ENCODE data around the gene SMPD3.

Gene SMPD3

DNA sequence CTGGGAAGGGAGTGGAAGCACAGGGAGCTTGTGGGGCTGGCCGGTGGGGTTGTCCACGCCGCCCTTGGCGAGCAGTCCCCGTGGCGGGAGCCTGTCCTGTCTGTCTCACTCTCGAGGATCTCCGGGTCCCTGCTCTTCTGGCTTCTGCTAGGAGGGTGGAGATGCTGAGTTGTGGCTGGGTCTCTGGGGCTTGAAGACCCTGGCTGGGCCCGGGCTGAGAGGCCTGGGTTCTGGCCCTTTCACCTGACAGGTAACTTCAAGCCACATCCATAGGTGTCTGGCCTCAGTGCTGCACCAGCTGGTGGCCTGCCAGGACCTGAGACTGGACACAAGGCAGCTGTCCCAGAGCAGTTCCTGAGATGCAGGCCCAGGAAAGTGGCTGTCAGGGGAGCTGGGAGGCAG is 90.8 kb downstream of the SMPD3 start:
- Histone ChIP-seq H3K27ac (replicated peaks) (no peak overlapping the region), H3K4me3 (replicated peaks; ENCODE audit: insufficient read depth, low read length) (no peak overlapping the region), H3K27me3 (ENCODE audit: insufficient read depth, poor library complexity, severe bottlenecking) (no peaks in the 10 kb centered on the region)
- TF ChIP-seq, protein P1, sequence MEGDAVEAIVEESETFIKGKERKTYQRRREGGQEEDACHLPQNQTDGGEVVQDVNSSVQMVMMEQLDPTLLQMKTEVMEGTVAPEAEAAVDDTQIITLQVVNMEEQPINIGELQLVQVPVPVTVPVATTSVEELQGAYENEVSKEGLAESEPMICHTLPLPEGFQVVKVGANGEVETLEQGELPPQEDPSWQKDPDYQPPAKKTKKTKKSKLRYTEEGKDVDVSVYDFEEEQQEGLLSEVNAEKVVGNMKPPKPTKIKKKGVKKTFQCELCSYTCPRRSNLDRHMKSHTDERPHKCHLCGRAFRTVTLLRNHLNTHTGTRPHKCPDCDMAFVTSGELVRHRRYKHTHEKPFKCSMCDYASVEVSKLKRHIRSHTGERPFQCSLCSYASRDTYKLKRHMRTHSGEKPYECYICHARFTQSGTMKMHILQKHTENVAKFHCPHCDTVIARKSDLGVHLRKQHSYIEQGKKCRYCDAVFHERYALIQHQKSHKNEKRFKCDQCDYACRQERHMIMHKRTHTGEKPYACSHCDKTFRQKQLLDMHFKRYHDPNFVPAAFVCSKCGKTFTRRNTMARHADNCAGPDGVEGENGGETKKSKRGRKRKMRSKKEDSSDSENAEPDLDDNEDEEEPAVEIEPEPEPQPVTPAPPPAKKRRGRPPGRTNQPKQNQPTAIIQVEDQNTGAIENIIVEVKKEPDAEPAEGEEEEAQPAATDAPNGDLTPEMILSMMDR (IDR thresholded peaks at IDR 0.05; ENCODE audit: insufficient read depth, low read length): no peak
- TF ChIP-seq SPI1 (IDR thresholded peaks at IDR 0.05; ENCODE audit: borderline replicate concordance, low read depth): no peak
- TF ChIP-seq POLR2AphosphoS5 (IDR thresholded peaks at IDR 0.05; ENCODE audit: low read depth): no peak
- no peak for TF ChIP-seq GABPA (IDR thresholded peaks at IDR 0.05; ENCODE audit: low read depth)
- TF ChIP-seq, protein P2, sequence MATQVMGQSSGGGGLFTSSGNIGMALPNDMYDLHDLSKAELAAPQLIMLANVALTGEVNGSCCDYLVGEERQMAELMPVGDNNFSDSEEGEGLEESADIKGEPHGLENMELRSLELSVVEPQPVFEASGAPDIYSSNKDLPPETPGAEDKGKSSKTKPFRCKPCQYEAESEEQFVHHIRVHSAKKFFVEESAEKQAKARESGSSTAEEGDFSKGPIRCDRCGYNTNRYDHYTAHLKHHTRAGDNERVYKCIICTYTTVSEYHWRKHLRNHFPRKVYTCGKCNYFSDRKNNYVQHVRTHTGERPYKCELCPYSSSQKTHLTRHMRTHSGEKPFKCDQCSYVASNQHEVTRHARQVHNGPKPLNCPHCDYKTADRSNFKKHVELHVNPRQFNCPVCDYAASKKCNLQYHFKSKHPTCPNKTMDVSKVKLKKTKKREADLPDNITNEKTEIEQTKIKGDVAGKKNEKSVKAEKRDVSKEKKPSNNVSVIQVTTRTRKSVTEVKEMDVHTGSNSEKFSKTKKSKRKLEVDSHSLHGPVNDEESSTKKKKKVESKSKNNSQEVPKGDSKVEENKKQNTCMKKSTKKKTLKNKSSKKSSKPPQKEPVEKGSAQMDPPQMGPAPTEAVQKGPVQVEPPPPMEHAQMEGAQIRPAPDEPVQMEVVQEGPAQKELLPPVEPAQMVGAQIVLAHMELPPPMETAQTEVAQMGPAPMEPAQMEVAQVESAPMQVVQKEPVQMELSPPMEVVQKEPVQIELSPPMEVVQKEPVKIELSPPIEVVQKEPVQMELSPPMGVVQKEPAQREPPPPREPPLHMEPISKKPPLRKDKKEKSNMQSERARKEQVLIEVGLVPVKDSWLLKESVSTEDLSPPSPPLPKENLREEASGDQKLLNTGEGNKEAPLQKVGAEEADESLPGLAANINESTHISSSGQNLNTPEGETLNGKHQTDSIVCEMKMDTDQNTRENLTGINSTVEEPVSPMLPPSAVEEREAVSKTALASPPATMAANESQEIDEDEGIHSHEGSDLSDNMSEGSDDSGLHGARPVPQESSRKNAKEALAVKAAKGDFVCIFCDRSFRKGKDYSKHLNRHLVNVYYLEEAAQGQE (IDR thresholded peaks at IDR 0.05; ENCODE audit: insufficient replicate concordance, low read depth): no peak
- no peak for DNase-seq (ENCODE audit: low read depth in 1 of 2, low spot score in 1 of 2)

DNA sequence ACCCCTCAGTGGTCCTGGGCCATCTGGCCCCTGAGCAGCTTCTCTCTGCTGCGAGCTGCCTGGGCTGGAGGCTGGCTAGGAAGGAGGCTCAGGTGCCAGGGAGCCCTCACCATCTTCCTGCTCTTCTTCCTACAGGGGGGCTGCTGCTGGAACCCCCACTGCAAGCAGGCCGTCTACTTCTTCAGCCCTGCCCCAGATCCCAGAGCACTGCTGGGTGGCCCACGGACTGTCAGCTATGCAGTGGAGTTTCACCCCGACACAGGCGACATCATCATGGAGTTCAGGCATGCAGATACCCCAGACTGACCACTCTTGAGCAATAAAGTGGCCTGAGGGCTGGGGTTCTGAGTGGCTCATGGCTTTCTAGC is 91.4 kb downstream of the SMPD3 start:
- no peak for DNase-seq (ENCODE audit: low read depth in 1 of 2, low spot score in 1 of 2)
- Histone ChIP-seq H3K27ac (replicated peaks) (no peak overlapping the region), H3K27me3 (ENCODE audit: insufficient read depth, poor library complexity, severe bottlenecking) (no peaks in the 10 kb centered on the region), H3K4me3 (replicated peaks; ENCODE audit: insufficient read depth, low read length) (no peak overlapping the region)
- TF ChIP-seq, protein P1 (IDR thresholded peaks at IDR 0.05; ENCODE audit: insufficient read depth, low read length): no peak
- TF ChIP-seq GABPA (IDR thresholded peaks at IDR 0.05; ENCODE audit: low read depth) (no peak), SPI1 (IDR thresholded peaks at IDR 0.05; ENCODE audit: borderline replicate concordance, low read depth) (no peak), POLR2AphosphoS5 (IDR thresholded peaks at IDR 0.05; ENCODE audit: low read depth) (no peak)
- TF ChIP-seq, protein P2 (IDR thresholded peaks at IDR 0.05; ENCODE audit: insufficient replicate concordance, low read depth): no peak

DNA sequence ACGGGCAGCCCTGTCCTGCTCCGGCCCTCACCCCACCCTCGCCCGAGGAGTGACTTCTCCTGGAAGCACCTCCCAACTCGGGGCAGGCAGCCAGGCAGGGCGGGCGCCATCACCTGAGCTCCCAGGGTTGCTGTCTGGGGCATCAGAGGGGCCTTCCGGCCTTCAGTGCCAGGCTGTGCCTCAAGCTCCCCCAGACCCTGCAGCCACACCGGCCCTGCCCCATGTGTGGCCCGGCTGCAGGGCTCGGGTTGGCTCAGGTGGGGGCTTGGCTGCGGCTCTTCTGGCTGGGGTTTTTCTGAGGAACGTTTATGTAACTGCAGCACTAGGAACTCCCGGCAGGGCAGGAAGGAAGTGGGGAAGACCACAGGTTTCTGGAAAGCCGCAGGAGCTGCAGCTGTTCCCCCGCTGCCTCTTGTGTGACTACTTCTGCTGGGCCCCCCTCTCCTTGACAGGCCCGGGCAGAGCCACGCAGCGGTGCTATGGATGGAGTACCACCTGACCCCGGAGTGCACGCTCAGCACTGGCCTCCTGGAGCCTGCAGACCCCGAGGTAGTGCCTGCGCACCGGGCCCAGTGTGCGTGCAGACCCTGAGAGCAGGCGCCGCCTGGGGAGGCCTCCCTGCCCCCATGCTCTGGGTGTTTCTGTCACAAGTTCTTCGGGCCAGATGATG is 91.9 kb downstream of the SMPD3 start:
- DNase-seq (ENCODE audit: low read depth in 1 of 2, low spot score in 1 of 2): peak; percentile 76 to 92
- Histone ChIP-seq H3K27ac (replicated peaks) (peak overlapping the region; percentile 41), H3K4me3 (replicated peaks; ENCODE audit: insufficient read depth, low read length) (no peak overlapping the region), H3K27me3 (ENCODE audit: insufficient read depth, poor library complexity, severe bottlenecking) (no peaks in the 10 kb centered on the region)
- TF ChIP-seq, protein P2 (IDR thresholded peaks at IDR 0.05; ENCODE audit: insufficient replicate concordance, low read depth): no peak
- TF ChIP-seq, protein P1 (IDR thresholded peaks at IDR 0.05; ENCODE audit: insufficient read depth, low read length): no peak
- TF ChIP-seq POLR2AphosphoS5 (IDR thresholded peaks at IDR 0.05; ENCODE audit: low read depth) (peak; percentile 93), SPI1 (IDR thresholded peaks at IDR 0.05; ENCODE audit: borderline replicate concordance, low read depth) (peak; percentile 86), GABPA (IDR thresholded peaks at IDR 0.05; ENCODE audit: low read depth) (no peak)

All from HL-60 (cell line).